Activated T-helper 2 cell treated with anti-CD3 and anti-CD28 coated beads, Interferon-gamma antibody, Interleukin-2, Interleukin-4, amounts not matched to agents 10 μg/mL and 5 μg/mL and 100 μg/mL, durations not matched to agents 14 hours and 24 hours and 36 hours (primary cell): Measurements from ENCODE around the gene RAP1GAP. TPM values are rescaled to one million over a fixed set of nuclear protein-coding genes. Genes with fewer than 3 reads are reported as not detected.

Source experiments
- DNase-seq: peaks from one replicate; pipeline ENCODE4 v3.0.0; 2021; ENCODE audit warnings: low spot score
- H3K27ac Mint-ChIP-seq: one replicate; pipeline ENCODE4 v1.8.0; 2021; ENCODE audit warnings: mixed read lengths
- H3K27me3 Mint-ChIP-seq: one replicate; pipeline ENCODE4 v1.8.0; 2021; ENCODE audit warnings: low read depth, mixed read lengths
- H3K36me3 Mint-ChIP-seq: one replicate; pipeline ENCODE4 v1.8.0; 2021; ENCODE audit warnings: low read depth, mixed read lengths
- H3K4me1 Mint-ChIP-seq: one replicate; pipeline ENCODE4 v1.8.0; 2021; ENCODE audit warnings: low read depth, mixed read lengths
- H3K4me3 Mint-ChIP-seq: one replicate; pipeline ENCODE4 v1.8.0; 2021; ENCODE audit warnings: low read depth, mild to moderate bottlenecking, moderate library complexity, mixed read lengths
- H3K9me3 Mint-ChIP-seq: one replicate; pipeline ENCODE4 v1.8.0; 2021; ENCODE audit warnings: mixed read lengths
- intact Hi-C: fragments of 100-400 bp; cut with micrococcal nuclease; formaldehyde crosslinking; loops from one replicate; pipeline ENCODE4 v1.15.1; 2023
- total RNA-seq: library from RNA; stranded (reverse); gene quantifications from 2 replicates; pipeline ENCODE4 v1.2.3, GENCODE V29; 2022

The RAP1GAP gene
- total RNA-seq, 1 donor from 2014 or later, result 0.46 TPM

DNA sequence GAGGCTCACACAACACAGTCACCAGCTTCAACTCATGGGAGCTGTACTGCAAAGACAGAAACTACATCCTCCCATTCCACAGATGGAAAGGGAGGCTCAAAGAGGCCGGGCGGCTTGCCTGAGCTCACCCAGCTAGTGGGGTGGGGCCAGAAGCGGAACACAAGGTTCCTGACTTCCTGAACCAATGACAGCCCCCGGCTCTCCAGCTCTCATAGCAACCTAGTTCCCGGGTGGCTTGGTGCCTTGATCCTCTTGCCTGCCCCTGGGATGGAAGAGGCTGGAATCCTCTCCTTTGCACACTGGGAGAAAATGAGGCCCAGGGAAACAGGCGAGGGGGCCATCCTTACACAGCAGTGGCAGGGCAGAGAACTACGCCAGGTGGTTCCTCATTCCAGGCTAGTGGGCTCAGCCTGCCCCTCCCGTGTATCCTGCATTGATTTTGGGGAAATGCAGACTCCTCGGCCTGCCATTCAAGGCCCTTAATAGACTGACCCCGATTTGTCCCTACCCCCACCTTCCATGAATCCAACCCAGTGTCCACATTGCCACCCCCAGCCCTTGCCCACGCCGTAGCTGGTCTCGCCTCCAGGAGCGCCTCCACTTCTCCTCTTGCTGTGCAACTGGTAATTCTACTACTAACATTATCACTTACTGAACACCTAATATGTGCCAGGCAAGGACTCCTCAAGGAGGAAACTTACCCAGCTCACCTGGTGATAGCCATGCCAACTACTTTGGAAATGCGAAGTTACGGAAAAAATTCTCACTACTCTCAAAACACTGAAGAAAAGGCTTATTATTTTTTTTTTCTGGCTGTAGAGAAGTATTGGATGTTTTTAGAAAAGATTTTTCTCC, 5.0 kb downstream of the RAP1GAP start:
- H3K27ac Mint-ChIP-seq, result no peak overlapping the region
- no peaks in the 10 kb centered on the region for H3K9me3 Mint-ChIP-seq
- no peak overlapping the region for H3K4me3 Mint-ChIP-seq
- peaks cover 8% of the 10 kb centered on the region for H3K4me1 Mint-ChIP-seq
- peaks cover 31% of the 10 kb centered on the region for H3K27me3 Mint-ChIP-seq
- DNase-seq, result no peak
- H3K36me3 Mint-ChIP-seq, result no peaks in the 10 kb centered on the region
- intact Hi-C loops, result no loop called here

DNA sequence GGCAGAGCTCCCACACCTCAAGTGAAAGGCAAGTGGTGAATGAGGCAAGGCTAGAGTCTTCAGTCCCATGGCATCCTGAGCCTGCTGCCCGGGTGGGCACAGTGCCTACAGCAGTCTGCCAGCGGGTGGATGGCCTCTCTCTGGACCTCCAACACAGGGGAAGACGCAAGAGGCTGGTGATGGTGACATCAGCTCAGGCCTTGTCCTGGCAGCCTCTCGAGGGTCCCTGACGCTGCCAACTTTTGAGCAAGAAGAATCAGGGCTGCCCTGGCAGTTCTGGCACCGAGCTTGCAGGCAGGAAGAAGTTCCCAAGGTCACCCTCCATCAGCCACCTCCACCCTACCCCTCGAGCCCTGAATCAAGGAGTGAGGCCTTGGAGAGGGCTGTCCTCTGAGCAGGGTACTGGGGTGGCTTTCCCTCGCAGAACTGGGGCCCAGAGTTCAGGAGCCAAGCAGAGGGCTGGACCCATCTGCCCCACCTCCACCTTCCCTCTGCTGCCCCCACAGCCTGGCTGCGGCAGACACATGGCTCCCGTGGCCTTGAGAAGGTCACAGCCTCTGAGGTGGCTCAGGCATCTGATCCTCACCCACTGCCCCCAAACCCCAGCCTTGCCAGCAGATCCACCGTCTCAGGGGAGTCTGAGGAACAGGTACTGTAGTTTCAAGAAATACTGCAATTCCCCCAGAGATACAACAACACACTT, 5.8 kb downstream of the RAP1GAP start:
- no peaks in the 10 kb centered on the region for H3K9me3 Mint-ChIP-seq
- no peak for DNase-seq
- H3K27me3 Mint-ChIP-seq, result peaks cover 31% of the 10 kb centered on the region
- intact Hi-C loops, result no loop called here
- H3K36me3 Mint-ChIP-seq, result no peaks in the 10 kb centered on the region
- no peak overlapping the region for H3K27ac Mint-ChIP-seq
- peaks cover 8% of the 10 kb centered on the region for H3K4me1 Mint-ChIP-seq
- H3K4me3 Mint-ChIP-seq, result no peak overlapping the region

DNA sequence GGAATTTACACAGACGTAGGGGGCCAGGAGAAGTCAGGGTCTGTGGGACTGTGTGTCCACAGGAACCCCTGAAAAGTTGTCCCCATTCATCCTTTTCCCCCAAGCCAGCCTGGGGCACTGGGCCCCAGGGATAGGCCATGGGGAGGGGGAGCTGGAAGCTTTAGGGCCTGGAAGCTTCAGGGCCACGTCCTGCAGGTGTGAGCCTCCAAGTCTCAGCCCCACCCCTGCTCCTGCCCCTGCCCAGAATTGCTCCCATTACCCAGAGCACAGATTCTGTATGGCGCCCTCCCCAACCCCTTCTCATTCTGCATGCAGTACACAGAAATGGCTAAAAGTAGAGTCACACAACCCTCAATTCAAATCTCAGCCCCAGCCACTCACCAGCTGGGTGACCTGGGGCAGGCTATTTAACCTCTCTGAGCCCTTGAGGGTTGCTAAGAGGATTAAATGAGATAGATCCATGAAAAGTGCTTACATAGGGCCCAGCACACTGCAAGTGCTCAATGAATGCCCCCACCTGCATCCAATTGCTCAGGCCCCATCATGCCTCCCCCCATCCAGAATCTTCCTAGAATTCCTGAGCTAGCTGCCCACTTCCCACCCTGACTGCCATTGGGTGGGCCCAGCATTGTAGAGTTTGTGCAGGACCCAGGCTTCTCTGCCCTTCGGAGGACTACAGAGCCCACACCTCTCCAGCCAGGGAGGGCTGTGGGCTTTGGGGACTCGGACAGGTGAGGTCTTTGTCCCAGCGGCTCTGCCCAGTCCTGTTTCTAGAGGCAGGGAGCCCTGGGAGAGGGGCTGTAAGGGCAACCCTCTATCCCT, 6.5 kb downstream of the RAP1GAP start:
- H3K36me3 Mint-ChIP-seq, result no peaks in the 10 kb centered on the region
- intact Hi-C loops, result no loop called here
- no peak overlapping the region for H3K27ac Mint-ChIP-seq
- no peak for DNase-seq
- no peaks in the 10 kb centered on the region for H3K9me3 Mint-ChIP-seq
- H3K4me1 Mint-ChIP-seq, result peaks cover 8% of the 10 kb centered on the region
- H3K4me3 Mint-ChIP-seq, result no peak overlapping the region
- peaks cover 25% of the 10 kb centered on the region for H3K27me3 Mint-ChIP-seq

DNA sequence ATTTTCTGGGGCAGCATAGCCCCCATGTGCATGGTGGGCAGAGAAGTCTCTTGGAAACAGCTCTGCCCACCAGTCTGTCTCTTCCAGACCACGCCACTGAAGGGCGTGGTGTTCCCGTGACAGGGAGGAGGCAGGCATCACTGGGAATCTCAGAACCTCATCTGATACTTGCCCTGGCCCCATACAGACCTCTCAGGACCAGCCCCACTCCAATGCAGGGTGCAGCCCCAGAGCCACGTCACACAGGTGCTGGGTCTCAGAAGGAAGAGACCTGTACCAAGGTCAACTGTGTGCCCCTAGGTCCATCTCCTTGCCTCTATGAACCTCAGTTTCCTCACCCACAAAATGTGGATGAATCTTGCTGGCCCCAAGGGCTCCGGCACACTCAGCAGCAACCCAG, 7.3 kb downstream of the RAP1GAP start:
- DNase-seq, result no peak
- Mint-ChIP-seq H3K4me3 (no peak overlapping the region), H3K4me1 (peaks cover 8% of the 10 kb centered on the region), H3K27me3 (peaks cover 23% of the 10 kb centered on the region), H3K9me3 (no peaks in the 10 kb centered on the region), H3K36me3 (no peaks in the 10 kb centered on the region), H3K27ac (no peak overlapping the region)
- intact Hi-C loops, result no loop called here

DNA sequence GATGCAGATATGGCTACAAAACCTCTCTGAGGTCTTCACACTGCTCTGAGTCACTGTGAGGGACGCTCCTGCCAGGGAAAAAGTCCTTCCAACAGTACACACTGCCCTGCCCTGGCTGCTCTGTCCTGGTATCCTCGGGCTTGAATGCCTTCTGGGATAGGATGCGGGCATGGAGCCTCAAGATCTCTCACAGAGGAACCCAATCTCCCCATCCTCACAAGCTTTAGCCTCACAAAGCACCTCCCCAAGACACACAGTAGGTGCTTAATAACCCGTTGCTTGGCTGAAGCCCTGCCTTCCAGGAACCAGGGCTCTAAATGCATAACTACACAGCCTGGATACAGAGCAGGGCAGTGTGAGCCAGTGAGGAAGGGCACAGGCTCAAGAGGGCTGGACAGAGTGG, 9.2 kb downstream of the RAP1GAP start:
- H3K9me3 Mint-ChIP-seq, result no peaks in the 10 kb centered on the region
- DNase-seq, result no peak
- no peaks in the 10 kb centered on the region for H3K36me3 Mint-ChIP-seq
- H3K27ac Mint-ChIP-seq, result no peak overlapping the region
- H3K4me1 Mint-ChIP-seq, result peaks cover 8% of the 10 kb centered on the region
- peaks cover 27% of the 10 kb centered on the region for H3K27me3 Mint-ChIP-seq
- no peak overlapping the region for H3K4me3 Mint-ChIP-seq
- intact Hi-C loops, result loop anchor here (2.0 kb wide), 2 partner anchors 123 to 151 kb away; partner anchors contain the start of genes ALPL and USP48

DNA sequence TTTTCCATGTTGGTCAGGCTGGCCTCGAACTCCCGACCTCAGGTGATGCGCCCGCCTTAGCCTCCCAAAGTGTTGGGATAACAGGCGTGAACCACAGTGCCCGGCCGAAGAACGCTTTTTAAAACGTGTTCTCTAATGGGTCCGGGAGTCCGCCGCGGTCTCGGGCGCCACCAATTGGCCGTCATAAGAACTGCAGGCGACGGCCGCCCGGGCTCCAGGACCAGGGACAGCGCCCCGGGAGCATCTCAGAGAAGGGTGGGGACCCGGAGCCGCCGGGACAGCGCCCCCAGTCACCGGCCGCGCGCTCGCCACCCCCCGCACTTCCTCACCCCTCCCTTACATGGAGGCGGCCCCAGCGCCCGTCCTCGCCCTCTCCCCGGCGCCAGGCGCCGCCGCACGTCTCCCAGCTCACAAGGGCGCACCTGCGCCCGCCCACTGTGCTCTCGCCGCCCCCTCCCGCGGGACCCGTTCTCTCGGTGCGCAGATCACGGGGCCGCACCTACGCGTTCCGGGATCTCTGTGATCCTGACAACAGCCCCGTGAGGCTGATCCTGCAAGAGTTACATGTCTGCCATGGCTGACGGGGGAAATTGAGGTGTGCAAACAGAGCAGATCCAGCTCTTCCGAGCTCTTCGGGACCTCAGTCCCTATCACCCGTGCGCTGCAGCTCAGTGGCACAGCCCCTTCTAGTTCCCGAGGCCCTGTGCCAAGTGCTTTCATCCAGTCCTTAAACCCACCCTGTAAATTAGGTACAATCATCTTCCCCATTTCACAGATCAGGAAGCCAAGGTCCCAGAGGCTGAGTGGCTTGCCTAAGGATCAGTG, 9.8 kb downstream of the RAP1GAP start:
- Mint-ChIP-seq H3K27ac (no peak overlapping the region), H3K4me1 (peaks cover 6% of the 10 kb centered on the region), H3K36me3 (no peaks in the 10 kb centered on the region), H3K4me3 (peak overlapping the region; percentile 56), H3K27me3 (peaks cover 29% of the 10 kb centered on the region), H3K9me3 (no peaks in the 10 kb centered on the region)
- peak; percentile 80 for DNase-seq
- intact Hi-C loops, result loop anchor here (2.0 kb wide), 2 partner anchors 123 to 151 kb away; partner anchors contain the start of genes ALPL and USP48

DNA sequence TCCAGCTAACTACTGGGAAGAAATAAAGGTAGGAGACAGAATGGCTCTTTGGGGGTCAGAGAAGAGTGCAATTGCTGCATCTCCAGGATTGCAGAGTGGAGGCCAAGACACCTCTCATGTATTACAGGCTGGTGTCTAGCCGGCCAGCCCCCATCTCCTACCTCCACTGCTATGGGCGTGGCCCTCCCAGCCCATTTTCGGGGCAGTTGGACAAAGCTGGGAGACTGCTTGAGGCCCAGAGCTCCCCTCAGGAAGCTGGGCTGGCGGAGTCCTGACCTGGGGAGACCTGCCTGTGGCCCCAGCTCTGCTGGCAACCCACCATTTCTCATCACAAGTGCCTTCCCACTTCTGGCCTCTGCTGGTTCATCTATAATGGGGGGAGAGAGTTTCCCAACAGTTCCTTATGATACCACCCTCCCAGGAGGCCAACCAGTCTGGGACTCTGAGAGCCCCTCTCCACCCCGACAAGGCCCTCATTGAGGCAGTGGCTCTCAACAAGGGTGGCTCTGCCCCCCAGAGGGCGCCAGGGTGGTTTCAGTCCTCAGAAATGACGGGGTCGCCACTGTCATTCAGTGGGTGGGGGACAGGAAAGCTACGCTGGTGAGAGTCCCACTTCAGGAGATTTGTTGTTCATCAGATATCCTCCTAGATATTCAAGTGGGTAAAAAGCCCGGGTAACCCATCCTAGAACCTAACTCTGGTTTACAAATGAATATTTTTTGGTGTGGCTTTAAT, 11.5 kb downstream of the RAP1GAP start:
- Mint-ChIP-seq H3K27me3 (peaks cover 30% of the 10 kb centered on the region), H3K9me3 (no peaks in the 10 kb centered on the region), H3K4me1 (peaks cover 6% of the 10 kb centered on the region), H3K27ac (no peak overlapping the region), H3K4me3 (no peak overlapping the region), H3K36me3 (no peaks in the 10 kb centered on the region)
- intact Hi-C loops, result loop anchor here (2.0 kb wide), 2 partner anchors 125 to 149 kb away; partner anchors contain the start of genes ALPL and USP48
- DNase-seq, result no peak

DNA sequence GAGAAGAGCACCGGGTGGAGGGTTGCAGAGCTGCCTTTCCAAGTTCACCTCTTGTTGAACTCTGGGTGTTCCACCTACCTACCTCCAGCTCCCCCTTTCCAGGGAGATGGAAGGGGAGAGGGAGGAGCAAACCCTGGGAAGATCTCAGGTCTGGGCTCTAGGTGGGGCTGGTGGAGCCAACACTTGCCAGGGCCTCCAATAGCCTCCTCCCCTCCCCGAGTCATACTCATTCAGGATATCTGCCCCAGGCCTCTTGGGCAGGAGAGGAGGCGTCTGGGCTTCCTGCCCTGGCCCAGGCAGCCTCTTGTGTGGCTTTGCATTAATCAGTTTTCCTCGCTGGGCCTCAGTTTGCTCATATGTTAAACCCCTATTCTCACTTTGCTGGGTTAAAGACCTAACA, 13.4 kb downstream of the RAP1GAP start:
- H3K27ac Mint-ChIP-seq, result no peak overlapping the region
- no peak overlapping the region for H3K4me3 Mint-ChIP-seq
- H3K9me3 Mint-ChIP-seq, result no peaks in the 10 kb centered on the region
- peaks cover 39% of the 10 kb centered on the region for H3K27me3 Mint-ChIP-seq
- H3K36me3 Mint-ChIP-seq, result no peaks in the 10 kb centered on the region
- DNase-seq, result no peak
- intact Hi-C loops, result no loop called here
- peaks cover 17% of the 10 kb centered on the region for H3K4me1 Mint-ChIP-seq

DNA sequence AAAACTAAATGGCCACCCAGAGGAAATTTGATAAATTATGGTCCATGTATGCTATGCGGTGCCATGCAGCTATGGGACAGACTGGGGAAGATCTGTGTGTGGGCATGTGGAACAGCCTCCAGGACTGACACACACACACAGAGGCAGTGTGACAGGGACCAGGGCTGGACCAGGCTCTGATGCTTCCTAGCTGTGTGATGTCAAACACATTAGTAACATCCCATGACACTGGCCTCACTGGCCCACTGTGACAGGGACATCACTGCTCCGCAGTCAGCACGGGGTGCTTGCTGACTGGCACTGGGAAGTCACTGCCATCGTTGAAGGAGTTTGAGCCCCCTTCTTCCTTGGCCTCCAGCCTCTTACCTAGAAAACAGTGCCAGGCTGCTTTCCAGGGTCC, 13.9 kb downstream of the RAP1GAP start:
- Mint-ChIP-seq H3K27ac (no peak overlapping the region), H3K9me3 (no peaks in the 10 kb centered on the region), H3K27me3 (peaks cover 35% of the 10 kb centered on the region), H3K4me3 (no peak overlapping the region), H3K36me3 (no peaks in the 10 kb centered on the region), H3K4me1 (peaks cover 18% of the 10 kb centered on the region)
- DNase-seq, result no peak
- intact Hi-C loops, result no loop called here

DNA sequence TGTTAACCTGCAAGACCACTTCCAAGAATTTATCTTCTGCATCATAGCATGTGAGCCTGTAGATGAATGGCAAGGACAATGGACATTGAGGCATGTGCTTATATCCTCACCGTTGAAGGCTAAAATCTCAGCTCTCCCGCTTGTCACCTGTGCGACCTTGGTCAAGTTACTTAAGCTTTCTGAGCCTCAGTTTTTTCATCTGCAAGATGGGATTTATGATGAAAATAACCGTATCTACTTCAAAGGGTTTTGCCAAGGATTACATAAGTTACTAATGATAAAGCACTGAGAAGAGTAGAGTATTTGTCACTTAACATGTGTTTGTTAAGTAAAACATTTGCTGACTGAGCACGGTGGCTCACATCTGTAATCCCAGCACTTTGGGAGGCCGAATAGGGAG, 14.9 kb downstream of the RAP1GAP start:
- no peaks in the 10 kb centered on the region for H3K36me3 Mint-ChIP-seq
- intact Hi-C loops, result loop anchor here (5.0 kb wide), 1 partner anchor 308 kb away; no protein-coding TSS in a partner anchor
- H3K4me3 Mint-ChIP-seq, result no peak overlapping the region

DNA sequence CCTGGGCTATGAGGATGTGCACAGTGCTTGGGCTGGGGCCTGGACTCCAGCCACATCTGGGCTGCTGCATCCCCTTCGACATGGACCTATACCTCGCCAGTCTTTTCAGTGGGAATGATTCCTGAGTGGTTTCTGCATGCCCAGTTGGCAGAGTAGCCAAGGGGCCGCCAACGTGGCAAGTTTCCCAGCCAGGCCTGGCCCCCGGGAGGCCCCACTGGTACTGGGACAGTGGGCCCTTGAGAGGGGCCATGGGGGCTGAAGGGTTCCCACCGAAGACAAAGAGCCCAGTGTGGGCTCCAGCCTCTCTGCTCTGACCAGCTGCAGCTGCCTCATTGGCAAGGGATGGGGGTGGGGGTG, 15.4 kb downstream of the RAP1GAP start:
- Mint-ChIP-seq H3K27me3 (peaks cover 32% of the 10 kb centered on the region), H3K4me3 (no peak overlapping the region), H3K27ac (no peak overlapping the region), H3K9me3 (no peaks in the 10 kb centered on the region), H3K4me1 (peaks cover 12% of the 10 kb centered on the region), H3K36me3 (no peaks in the 10 kb centered on the region)
- intact Hi-C loops, result loop anchor here (5.0 kb wide), 1 partner anchor 309 kb away; no protein-coding TSS in a partner anchor
- no peak for DNase-seq

More for the DNA sequence above, 14.9 kb downstream of the RAP1GAP start:
- H3K27me3 Mint-ChIP-seq, result peaks cover 32% of the 10 kb centered on the region
- peaks cover 12% of the 10 kb centered on the region for H3K4me1 Mint-ChIP-seq
- DNase-seq, result no peak
- H3K27ac Mint-ChIP-seq, result no peak overlapping the region
- no peaks in the 10 kb centered on the region for H3K9me3 Mint-ChIP-seq
